Measurements from ENCODE around the gene PTPRH.

The PTPRH gene

GRCh38 chr19:55231391-55232285 lies 22.3 kb upstream of the PTPRH start:
- no peaks in the 10 kb centered on the region for H3K27me3 ChIP-seq (replicated peaks)
- H3K36me3 ChIP-seq (replicated peaks): peaks cover 54% of the 10 kb centered on the region
- H3K27ac ChIP-seq: no peak overlapping the region
- TF ChIP-seq CTCF (IDR thresholded peaks at IDR 0.05; ENCODE audit: low read depth, low read length, missing control alignments): no peak
- H3K4me3 ChIP-seq (ENCODE audit: low read depth, low read length): no peak overlapping the region
- DNase-seq: no peak
- in situ Hi-C loops (cut with HindIII; ENCODE audit: low pct_ligation_motif_present, low sequenced_read_pairs): no loop called here

GRCh38 chr19:55230780-55231179 lies 21.5 kb upstream of the PTPRH start:
- no peak for TF ChIP-seq CTCF (IDR thresholded peaks at IDR 0.05; ENCODE audit: low read depth, low read length, missing control alignments)
- Histone ChIP-seq H3K27ac (no peak overlapping the region), H3K4me3 (ENCODE audit: low read depth, low read length) (no peak overlapping the region), H3K27me3 (replicated peaks) (no peaks in the 10 kb centered on the region), H3K36me3 (replicated peaks) (peaks cover 46% of the 10 kb centered on the region)
- in situ Hi-C loops (cut with HindIII; ENCODE audit: low pct_ligation_motif_present, low sequenced_read_pairs): no loop called here
- no peak for DNase-seq

- Histone ChIP-seq H3K4me3 (ENCODE audit: low read depth, low read length) (no peak overlapping the region), H3K27ac (no peak overlapping the region), H3K36me3 (replicated peaks) (peaks cover 46% of the 10 kb centered on the region), H3K27me3 (replicated peaks) (no peaks in the 10 kb centered on the region)
- in situ Hi-C loops (cut with HindIII; ENCODE audit: low pct_ligation_motif_present, low sequenced_read_pairs): no loop called here
- DNase-seq: no peak
- TF ChIP-seq CTCF (IDR thresholded peaks at IDR 0.05; ENCODE audit: low read depth, low read length, missing control alignments): no peak
Observed at GRCh38 chr19:55230329-55230728, 21.0 kb upstream of the PTPRH start.

GRCh38 chr19:55229789-55230182 lies 20.5 kb upstream of the PTPRH start:
- TF ChIP-seq CTCF (IDR thresholded peaks at IDR 0.05; ENCODE audit: low read depth, low read length, missing control alignments): no peak
- H3K36me3 ChIP-seq (replicated peaks): peaks cover 46% of the 10 kb centered on the region
- H3K27ac ChIP-seq: no peak overlapping the region
- DNase-seq: no peak
- no peaks in the 10 kb centered on the region for H3K27me3 ChIP-seq (replicated peaks)
- H3K4me3 ChIP-seq (ENCODE audit: low read depth, low read length): no peak overlapping the region
- in situ Hi-C loops (cut with HindIII; ENCODE audit: low pct_ligation_motif_present, low sequenced_read_pairs): no loop called here

GRCh38 chr19:55229145-55229788 lies 20.0 kb upstream of the PTPRH start:
- no peak for DNase-seq
- H3K36me3 ChIP-seq (replicated peaks): peaks cover 46% of the 10 kb centered on the region
- in situ Hi-C loops (cut with HindIII; ENCODE audit: low pct_ligation_motif_present, low sequenced_read_pairs): no loop called here
- no peaks in the 10 kb centered on the region for H3K27me3 ChIP-seq (replicated peaks)
- TF ChIP-seq CTCF (IDR thresholded peaks at IDR 0.05; ENCODE audit: low read depth, low read length, missing control alignments): no peak
- no peak overlapping the region for H3K4me3 ChIP-seq (ENCODE audit: low read depth, low read length)
- no peak overlapping the region for H3K27ac ChIP-seq

Measured in brain microvascular endothelial cell (primary cell).